K562 (cell line): ENCODE results near the gene BATF. TPM values are rescaled to one million over a fixed set of nuclear protein-coding genes. Genes with fewer than 3 reads are reported as not detected.

ENCODE experiments used
- CEBPB ChIP-seq: fragments of 450-650 bp; IDR thresholded peaks from 2 replicates; pipeline ENCODE4 v1.6.1; 2016; ENCODE audit warnings: missing genetic modification characterization, missing compliant biosample characterization
- GATAD2B ChIP-seq: fragments of 450-650 bp; IDR thresholded peaks from 2 replicates; pipeline ENCODE4 v1.6.1; 2017; ENCODE audit warnings: mild to moderate bottlenecking, borderline replicate concordance
- HLTF ChIP-seq: fragments of 450-650 bp; IDR thresholded peaks from 2 replicates; pipeline ENCODE4 v1.6.1; 2016
- HNRNPUL1 ChIP-seq: fragments of 200-400 bp; formaldehyde crosslinking; IDR thresholded peaks from 2 replicates; pipeline ENCODE4 v1.6.1; 2017; ENCODE audit warnings: low read length
- MTA2 ChIP-seq: fragments of 450-650 bp; IDR thresholded peaks from 2 replicates; pipeline ENCODE4 v1.6.1; 2016; ENCODE audit warnings: low read depth
- NCOR1 ChIP-seq: fragments of 450-650 bp; IDR thresholded peaks from 2 replicates; pipeline ENCODE4 v1.6.1; 2016; ENCODE audit warnings: mild to moderate bottlenecking, moderate library complexity
- SMARCE1 ChIP-seq: fragments of 450-650 bp; IDR thresholded peaks from 2 replicates; pipeline ENCODE4 v1.7.1; 2016; ENCODE audit warnings: mild to moderate bottlenecking
- ZNF347 ChIP-seq: fragments of 450-650 bp; formaldehyde crosslinking; IDR thresholded peaks from 2 replicates; pipeline ENCODE4 v1.4.0; 2020; ENCODE audit warnings: low read depth, mild to moderate bottlenecking, moderate library complexity
- polyA plus RNA-seq, 8 experiments: library from polyadenylated mRNA; depleted of rRNA in 4 of 8; stranded (reverse) in 5 of 8; unstranded in 3 of 8; fragments of >200 nt; fragmentation: Nextera tagmentation in 2 of 8; fragmentation: Illumina TruSeq in 1 of 8; extraction: Ambion mirVana in 2 of 8; extraction: Trizol in 1 of 8; gene quantifications; 2 replicates each; pipeline versions ENCODE4 v1.2.1 to v1.2.3, GENCODE V29; 2011 to 2014; ENCODE audit warnings: inconsistent platforms in 1 of 8, missing spikeins in 1 of 8
- total RNA-seq, 7 experiments: library from RNA; depleted of rRNA in 6 of 7; stranded (reverse); fragments of >200 nt in 6 of 7; fragmentation: Illumina TruSeq in 2 of 7; extraction: Trizol in 2 of 7; gene quantifications; 2 replicates each; pipeline versions ENCODE4 v1.2.1 to v1.2.3, GENCODE V29; 2011 to 2021; ENCODE audit warnings: low replicate concordance in 1 of 7
- TF ChIP-seq, protein P1 (sequence below): fragments of 450-650 bp; IDR thresholded peaks from 2 replicates; pipeline ENCODE4 v1.6.1; 2016
- TF ChIP-seq, protein P2 (sequence below): fragments of 200-800 bp; sonication (Bioruptor generic); IDR thresholded peaks from 2 replicates; pipeline ENCODE4 v1.6.1; 2017; ENCODE audit warnings: missing genetic modification characterization, missing compliant biosample characterization
- TF ChIP-seq, protein P3 (sequence below), 2 experiments: fragments of 450-650 bp; IDR thresholded peaks; 2 replicates each; pipeline ENCODE4 v1.6.1; 2016
- TF ChIP-seq, protein P4 (sequence below): fragments of 450-650 bp; conservative IDR thresholded peaks from 2 replicates; pipeline ENCODE4 v1.6.1; 2016; ENCODE audit warnings: missing genetic modification characterization, low read depth, mild to moderate bottlenecking, control low read depth, missing compliant biosample characterization
- TF ChIP-seq, protein P5 (sequence below): fragments of 450-650 bp; formaldehyde crosslinking; IDR thresholded peaks from 2 replicates; pipeline ENCODE4 v1.4.0; 2022; ENCODE audit warnings: missing genetic modification characterization
- TF ChIP-seq, protein P6 (sequence below), 2 experiments: IDR thresholded peaks; 2 replicates each; pipeline ENCODE4 v1.6.1; 2012; ENCODE audit warnings: improper control_type of control experiment in 2 of 2, low read depth in 2 of 2, low read length in 2 of 2, borderline replicate concordance in 1 of 2
- TF ChIP-seq, protein P7 (sequence below): IDR thresholded peaks from 2 replicates; pipeline ENCODE4 v1.6.1; 2016; ENCODE audit warnings: missing genetic modification characterization, missing compliant biosample characterization

BATF gene
- total and polyA plus RNA-seq, 9 of the 15 experiments (the other 6 are each of a cell fraction or from before 2014, with no cell fraction given): 0.13 to 2.1 (median 0.55) TPM; not detected in 2

DNA sequence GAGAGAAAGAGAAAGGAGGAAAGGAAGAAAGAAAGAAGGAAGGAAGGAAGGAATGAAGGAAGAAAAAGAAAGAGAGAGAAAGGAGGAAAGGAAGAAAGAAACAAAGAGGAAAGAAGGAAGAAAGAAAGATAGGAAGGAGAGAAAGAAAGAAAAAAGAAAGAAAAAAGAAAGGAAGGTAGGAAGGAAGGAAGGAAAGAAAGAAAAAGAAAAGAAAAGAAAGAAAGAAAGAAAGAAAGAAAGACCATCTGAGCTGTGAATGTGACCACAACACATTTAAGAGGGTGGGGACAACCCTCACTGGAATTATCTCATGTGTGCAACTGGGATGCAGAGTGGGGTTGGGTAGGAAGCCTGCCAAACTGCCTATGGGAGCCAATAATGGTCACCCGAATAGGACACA is 36.0 kb upstream of the BATF start (continued):
- TF ChIP-seq, protein P1, sequence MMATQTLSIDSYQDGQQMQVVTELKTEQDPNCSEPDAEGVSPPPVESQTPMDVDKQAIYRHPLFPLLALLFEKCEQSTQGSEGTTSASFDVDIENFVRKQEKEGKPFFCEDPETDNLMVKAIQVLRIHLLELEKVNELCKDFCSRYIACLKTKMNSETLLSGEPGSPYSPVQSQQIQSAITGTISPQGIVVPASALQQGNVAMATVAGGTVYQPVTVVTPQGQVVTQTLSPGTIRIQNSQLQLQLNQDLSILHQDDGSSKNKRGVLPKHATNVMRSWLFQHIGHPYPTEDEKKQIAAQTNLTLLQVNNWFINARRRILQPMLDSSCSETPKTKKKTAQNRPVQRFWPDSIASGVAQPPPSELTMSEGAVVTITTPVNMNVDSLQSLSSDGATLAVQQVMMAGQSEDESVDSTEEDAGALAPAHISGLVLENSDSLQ: peak; percentile 65; the same call in 1 of the 2 replicates
- TF ChIP-seq, protein P2, sequence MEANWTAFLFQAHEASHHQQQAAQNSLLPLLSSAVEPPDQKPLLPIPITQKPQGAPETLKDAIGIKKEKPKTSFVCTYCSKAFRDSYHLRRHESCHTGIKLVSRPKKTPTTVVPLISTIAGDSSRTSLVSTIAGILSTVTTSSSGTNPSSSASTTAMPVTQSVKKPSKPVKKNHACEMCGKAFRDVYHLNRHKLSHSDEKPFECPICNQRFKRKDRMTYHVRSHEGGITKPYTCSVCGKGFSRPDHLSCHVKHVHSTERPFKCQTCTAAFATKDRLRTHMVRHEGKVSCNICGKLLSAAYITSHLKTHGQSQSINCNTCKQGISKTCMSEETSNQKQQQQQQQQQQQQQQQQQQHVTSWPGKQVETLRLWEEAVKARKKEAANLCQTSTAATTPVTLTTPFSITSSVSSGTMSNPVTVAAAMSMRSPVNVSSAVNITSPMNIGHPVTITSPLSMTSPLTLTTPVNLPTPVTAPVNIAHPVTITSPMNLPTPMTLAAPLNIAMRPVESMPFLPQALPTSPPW (CRISPR knock-in tag): peak; percentile 22; the same call in 1 of the 2 replicates
- TF ChIP-seq NCOR1 (peak; percentile 59), SMARCE1 (peak; percentile 69), HNRNPUL1 (no peak), GATAD2B (0 out of 2 replicates have a peak, but pooled peaks have one; percentile 25), ZNF347 (no peak), HLTF (peak; percentile 84), MTA2 (peak; percentile 80), CEBPB (no peak)
- TF ChIP-seq, protein P3, sequence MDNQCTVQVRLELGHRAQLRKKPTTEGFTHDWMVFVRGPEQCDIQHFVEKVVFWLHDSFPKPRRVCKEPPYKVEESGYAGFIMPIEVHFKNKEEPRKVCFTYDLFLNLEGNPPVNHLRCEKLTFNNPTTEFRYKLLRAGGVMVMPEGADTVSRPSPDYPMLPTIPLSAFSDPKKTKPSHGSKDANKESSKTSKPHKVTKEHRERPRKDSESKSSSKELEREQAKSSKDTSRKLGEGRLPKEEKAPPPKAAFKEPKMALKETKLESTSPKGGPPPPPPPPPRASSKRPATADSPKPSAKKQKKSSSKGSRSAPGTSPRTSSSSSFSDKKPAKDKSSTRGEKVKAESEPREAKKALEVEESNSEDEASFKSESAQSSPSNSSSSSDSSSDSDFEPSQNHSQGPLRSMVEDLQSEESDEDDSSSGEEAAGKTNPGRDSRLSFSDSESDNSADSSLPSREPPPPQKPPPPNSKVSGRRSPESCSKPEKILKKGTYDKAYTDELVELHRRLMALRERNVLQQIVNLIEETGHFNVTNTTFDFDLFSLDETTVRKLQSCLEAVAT (IDR thresholded peaks at IDR 0.05): peak; percentile 36 to 83; a peak in 2 of 4 replicates
- TF ChIP-seq, protein P4, sequence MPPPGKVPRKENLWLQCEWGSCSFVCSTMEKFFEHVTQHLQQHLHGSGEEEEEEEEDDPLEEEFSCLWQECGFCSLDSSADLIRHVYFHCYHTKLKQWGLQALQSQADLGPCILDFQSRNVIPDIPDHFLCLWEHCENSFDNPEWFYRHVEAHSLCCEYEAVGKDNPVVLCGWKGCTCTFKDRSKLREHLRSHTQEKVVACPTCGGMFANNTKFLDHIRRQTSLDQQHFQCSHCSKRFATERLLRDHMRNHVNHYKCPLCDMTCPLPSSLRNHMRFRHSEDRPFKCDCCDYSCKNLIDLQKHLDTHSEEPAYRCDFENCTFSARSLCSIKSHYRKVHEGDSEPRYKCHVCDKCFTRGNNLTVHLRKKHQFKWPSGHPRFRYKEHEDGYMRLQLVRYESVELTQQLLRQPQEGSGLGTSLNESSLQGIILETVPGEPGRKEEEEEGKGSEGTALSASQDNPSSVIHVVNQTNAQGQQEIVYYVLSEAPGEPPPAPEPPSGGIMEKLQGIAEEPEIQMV (tag): 0 out of 2 replicates have a peak, but pooled peaks have one; percentile 27
- TF ChIP-seq, protein P5, sequence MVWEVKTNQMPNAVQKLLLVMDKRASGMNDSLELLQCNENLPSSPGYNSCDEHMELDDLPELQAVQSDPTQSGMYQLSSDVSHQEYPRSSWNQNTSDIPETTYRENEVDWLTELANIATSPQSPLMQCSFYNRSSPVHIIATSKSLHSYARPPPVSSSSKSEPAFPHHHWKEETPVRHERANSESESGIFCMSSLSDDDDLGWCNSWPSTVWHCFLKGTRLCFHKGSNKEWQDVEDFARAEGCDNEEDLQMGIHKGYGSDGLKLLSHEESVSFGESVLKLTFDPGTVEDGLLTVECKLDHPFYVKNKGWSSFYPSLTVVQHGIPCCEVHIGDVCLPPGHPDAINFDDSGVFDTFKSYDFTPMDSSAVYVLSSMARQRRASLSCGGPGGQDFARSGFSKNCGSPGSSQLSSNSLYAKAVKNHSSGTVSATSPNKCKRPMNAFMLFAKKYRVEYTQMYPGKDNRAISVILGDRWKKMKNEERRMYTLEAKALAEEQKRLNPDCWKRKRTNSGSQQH (CRISPR knock-in tag): 0 out of 2 replicates have a peak, but pooled peaks have one; percentile 26
- TF ChIP-seq, protein P6, sequence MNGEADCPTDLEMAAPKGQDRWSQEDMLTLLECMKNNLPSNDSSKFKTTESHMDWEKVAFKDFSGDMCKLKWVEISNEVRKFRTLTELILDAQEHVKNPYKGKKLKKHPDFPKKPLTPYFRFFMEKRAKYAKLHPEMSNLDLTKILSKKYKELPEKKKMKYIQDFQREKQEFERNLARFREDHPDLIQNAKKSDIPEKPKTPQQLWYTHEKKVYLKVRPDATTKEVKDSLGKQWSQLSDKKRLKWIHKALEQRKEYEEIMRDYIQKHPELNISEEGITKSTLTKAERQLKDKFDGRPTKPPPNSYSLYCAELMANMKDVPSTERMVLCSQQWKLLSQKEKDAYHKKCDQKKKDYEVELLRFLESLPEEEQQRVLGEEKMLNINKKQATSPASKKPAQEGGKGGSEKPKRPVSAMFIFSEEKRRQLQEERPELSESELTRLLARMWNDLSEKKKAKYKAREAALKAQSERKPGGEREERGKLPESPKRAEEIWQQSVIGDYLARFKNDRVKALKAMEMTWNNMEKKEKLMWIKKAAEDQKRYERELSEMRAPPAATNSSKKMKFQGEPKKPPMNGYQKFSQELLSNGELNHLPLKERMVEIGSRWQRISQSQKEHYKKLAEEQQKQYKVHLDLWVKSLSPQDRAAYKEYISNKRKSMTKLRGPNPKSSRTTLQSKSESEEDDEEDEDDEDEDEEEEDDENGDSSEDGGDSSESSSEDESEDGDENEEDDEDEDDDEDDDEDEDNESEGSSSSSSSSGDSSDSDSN (IDR thresholded peaks at IDR 0.05; ENCODE audit: borderline replicate concordance in 1 of 2, low read depth in 2 of 2, low read length in 2 of 2): no peak
- TF ChIP-seq, protein P7, sequence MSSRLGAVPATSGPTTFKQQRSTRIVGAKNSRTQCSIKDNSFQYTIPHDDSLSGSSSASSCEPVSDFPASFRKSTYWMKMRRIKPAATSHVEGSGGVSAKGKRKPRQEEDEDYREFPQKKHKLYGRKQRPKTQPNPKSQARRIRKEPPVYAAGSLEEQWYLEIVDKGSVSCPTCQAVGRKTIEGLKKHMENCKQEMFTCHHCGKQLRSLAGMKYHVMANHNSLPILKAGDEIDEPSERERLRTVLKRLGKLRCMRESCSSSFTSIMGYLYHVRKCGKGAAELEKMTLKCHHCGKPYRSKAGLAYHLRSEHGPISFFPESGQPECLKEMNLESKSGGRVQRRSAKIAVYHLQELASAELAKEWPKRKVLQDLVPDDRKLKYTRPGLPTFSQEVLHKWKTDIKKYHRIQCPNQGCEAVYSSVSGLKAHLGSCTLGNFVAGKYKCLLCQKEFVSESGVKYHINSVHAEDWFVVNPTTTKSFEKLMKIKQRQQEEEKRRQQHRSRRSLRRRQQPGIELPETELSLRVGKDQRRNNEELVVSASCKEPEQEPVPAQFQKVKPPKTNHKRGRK (tag): peak; percentile 99
